HepG2 (cell line): Measurements from ENCODE around the gene SLC24A4. TPM values are rescaled to one million over a fixed set of nuclear protein-coding genes. Genes with fewer than 3 reads are reported as not detected.

Experiments
- CAMTA2 ChIP-seq: sonication (generic); formaldehyde crosslinking; IDR thresholded peaks from 2 replicates; pipeline ENCODE4 v1.4.0; 2020; ENCODE audit warnings: mild to moderate bottlenecking, missing genetic modification reagents, borderline replicate concordance
- CHD2 ChIP-seq: IDR thresholded peaks from 2 replicates; pipeline ENCODE4 v1.6.1; 2011; ENCODE audit warnings: low read depth, low read length, improper control_type of control experiment
- E2F5 ChIP-seq: sonication (generic); formaldehyde crosslinking; conservative IDR thresholded peaks from 2 replicates; pipeline ENCODE4 v1.4.0; 2020; ENCODE audit warnings: missing genetic modification reagents
- EED ChIP-seq: sonication (generic); formaldehyde crosslinking; IDR thresholded peaks from 2 replicates; pipeline ENCODE4 v1.5.0; 2020; ENCODE audit warnings: mild to moderate bottlenecking, missing genetic modification reagents
- GATAD2A ChIP-seq: IDR thresholded peaks from 2 replicates; pipeline ENCODE4 v1.6.1; 2016
- HCFC1 ChIP-seq: fragments of 150-350 bp; IDR thresholded peaks from 2 replicates; pipeline ENCODE4 v1.6.1; 2014; ENCODE audit warnings: low read depth, low read length
- NR3C1 ChIP-seq: sonication (generic); formaldehyde crosslinking; IDR thresholded peaks from 2 replicates; pipeline ENCODE4 v1.4.0; 2020; ENCODE audit warnings: missing genetic modification reagents
- RAD21 ChIP-seq: fragments of 450-650 bp; formaldehyde crosslinking; IDR thresholded peaks from 2 replicates; pipeline ENCODE4 v1.5.0; 2020; ENCODE audit warnings: mild to moderate bottlenecking
- SP4 ChIP-seq: sonication (generic); formaldehyde crosslinking; IDR thresholded peaks from 2 replicates; pipeline ENCODE4 v1.8.1; 2023; ENCODE audit warnings: mild to moderate bottlenecking, missing genetic modification reagents
- SRY ChIP-seq: sonication (generic); formaldehyde crosslinking; IDR thresholded peaks from 2 replicates; pipeline ENCODE4 v1.8.0; 2022; ENCODE audit warnings: mild to moderate bottlenecking, missing genetic modification reagents
- STAT5B ChIP-seq: sonication (generic); formaldehyde crosslinking; IDR thresholded peaks from 2 replicates; pipeline ENCODE4 v1.4.0; 2020; ENCODE audit warnings: missing genetic modification reagents
- YY1 ChIP-seq: IDR thresholded peaks from 2 replicates; pipeline ENCODE4 v1.6.1; 2011; ENCODE audit warnings: low read length, low read depth, moderate library complexity, mild to moderate bottlenecking; ENCODE audit not compliant: insufficient read depth, insufficient replicate concordance
- ZBTB39 ChIP-seq: sonication (generic); formaldehyde crosslinking; IDR thresholded peaks from 2 replicates; pipeline ENCODE4 v1.5.0; 2020; ENCODE audit warnings: missing genetic modification reagents
- ZBTB46 ChIP-seq: sonication (generic); formaldehyde crosslinking; IDR thresholded peaks from 2 replicates; pipeline ENCODE4 v1.4.0; 2020; ENCODE audit warnings: mild to moderate bottlenecking, missing genetic modification reagents, borderline replicate concordance
- ZFP91 ChIP-seq: sonication (generic); formaldehyde crosslinking; IDR thresholded peaks from 2 replicates; pipeline ENCODE4 v1.9.0; 2022; ENCODE audit warnings: missing genetic modification reagents, mild to moderate bottlenecking, borderline replicate concordance
- ZNF530 ChIP-seq: sonication (generic); formaldehyde crosslinking; IDR thresholded peaks from 2 replicates; pipeline ENCODE4 v1.5.0; 2020; ENCODE audit warnings: low read depth, mild to moderate bottlenecking, missing genetic modification reagents
- ZNF574 ChIP-seq: sonication (generic); formaldehyde crosslinking; IDR thresholded peaks from 2 replicates; pipeline ENCODE4 v1.4.0; 2020; ENCODE audit warnings: missing genetic modification reagents
- ZNF773 ChIP-seq: sonication (generic); formaldehyde crosslinking; IDR thresholded peaks from 2 replicates; pipeline ENCODE4 v1.4.0; 2020; ENCODE audit warnings: missing genetic modification reagents, borderline replicate concordance
- polyA plus RNA-seq, 8 experiments: library from polyadenylated mRNA; depleted of rRNA in 3 of 8; stranded (reverse) in 7 of 8; unstranded in 1 of 8; fragments of >200 nt; fragmentation: Illumina TruSeq in 4 of 8; extraction: Trizol in 4 of 8; gene quantifications; 2 replicates each; pipeline versions ENCODE4 v1.2.1 to v1.2.3, GENCODE V29; 2011 to 2016; ENCODE audit warnings: low read depth in 4 of 8, missing spikeins in 1 of 8, mixed read lengths in 1 of 8; ENCODE audit not compliant: insufficient read depth in 1 of 8
- total RNA-seq, 5 experiments: library from RNA; depleted of rRNA; stranded (reverse); fragments of >200 nt; fragmentation: Illumina TruSeq; extraction: Trizol; gene quantifications; 2 replicates each; pipeline ENCODE4 v1.2.3, GENCODE V29; 2016; ENCODE audit warnings: low read depth in 1 of 5

Gene SLC24A4
- total and polyA plus RNA-seq, 2 of the 13 experiments (the other 11 are each of a cell fraction or from before 2014, with no cell fraction given): not detected

GRCh38 chr14:92513966-92514843 is 191.2 kb downstream of the SLC24A4 start (continued):
- TF ChIP-seq RAD21: no peak
- TF ChIP-seq ZNF530 (CRISPR knock-in tag): 0 out of 2 replicates have a peak, but pooled peaks have one; percentile 13
- TF ChIP-seq SP4 (CRISPR knock-in tag): no peak
- TF ChIP-seq ZFP91: peak; percentile 90
- TF ChIP-seq ZNF773 (CRISPR knock-in tag): peak; percentile 4; the same call in 1 of the 2 replicates
- TF ChIP-seq STAT5B (CRISPR knock-in tag): no peak
- TF ChIP-seq GATAD2A (CRISPR knock-in tag): peak; percentile 38
- TF ChIP-seq ZNF574 (CRISPR knock-in tag): peak; percentile 71; the same call in 1 of the 2 replicates
- no peak for TF ChIP-seq YY1
- no peak for TF ChIP-seq SRY (CRISPR knock-in tag)
- peak; percentile 84 for TF ChIP-seq E2F5 (CRISPR knock-in tag)
- no peak for TF ChIP-seq NR3C1 (CRISPR knock-in tag)
- no peak for TF ChIP-seq CAMTA2 (CRISPR knock-in tag)
- no peak for TF ChIP-seq ZBTB46 (CRISPR knock-in tag)
- no peak for TF ChIP-seq CHD2
- no peak for TF ChIP-seq EED (CRISPR knock-in tag)
- TF ChIP-seq ZBTB39 (CRISPR knock-in tag): peak; percentile 77; the same call in 1 of the 2 replicates
- TF ChIP-seq HCFC1: no peak
